HCT116 (cell line): Measurements from ENCODE around the gene RHBDF1. TPM values are rescaled to one million over a fixed set of nuclear protein-coding genes. Genes with fewer than 3 reads are reported as not detected.

Experiments used
- ATAC-seq: fragments of 200-7000 bp; cut with Tn5 transposase; 2 replicates; pipeline ENCODE4 v1.9.1; 2020; ENCODE audit warnings: mild to moderate bottlenecking, moderate library complexity
- BruUV-seq: library from RNA; stranded (reverse); fragments of 400-500 nt; replicated peaks from 2 replicates; lab custom pipeline; 2021; lab: Mats Ljungman, UMichigan
- CTCF ChIA-PET: fragments of 300-600 bp; sonication (Branson Sonifier 250); formaldehyde crosslinking; loops from one replicate; lab custom pipeline; 2021; ENCODE audit warnings: antibody characterized with exemption; lab: Charles Lee
- POLR2A ChIA-PET: fragments of 300-600, 350-600 bp; sonication (Branson Sonifier 250); formaldehyde crosslinking; loops from one replicate; lab custom pipeline; 2021; ENCODE audit warnings: antibody characterized with exemption; lab: Charles Lee
- RAD21 ChIA-PET, 2 experiments: fragments of 300-600 bp; sonication (Branson Sonifier 250); formaldehyde crosslinking; loops; one replicate each; lab custom pipeline; 2023; ENCODE audit warnings: low total read pairs in 2 of 2; ENCODE audit not compliant: uncharacterized antibody in 2 of 2, unreplicated experiment in 2 of 2, low non-redundant PET in 1 of 2; lab: Charles Lee
- DNase-seq: peaks from one replicate; pipeline ENCODE4 v3.0.0-alpha.2; 2010; ENCODE audit warnings: low read depth, low spot score
- H2AFZ ChIP-seq: fragments of 200-600 bp; shearing (Covaris generic), sonication (generic); 2 replicates; pipeline ENCODE4 v1.6.1; 2017; ENCODE audit warnings: low read depth, mixed run types, mixed read lengths, antibody characterized with exemption, low read length; ENCODE audit not compliant: poor library complexity, severe bottlenecking
- H3K27ac ChIP-seq: 2 replicates; pipeline ENCODE4 v1.5.1; 2012; ENCODE audit warnings: low read depth, low read length
- H3K27me3 ChIP-seq: fragments of 200-600 bp; sonication (generic); 2 replicates; pipeline ENCODE4 v1.6.1; 2016; ENCODE audit warnings: mixed run types, low read length, mixed read lengths; ENCODE audit not compliant: insufficient read depth
- H3K36me3 ChIP-seq, 2 experiments: fragments of 200-500 bp in 1 of 2; fragments of 200-600 bp in 1 of 2; sonication (Bioruptor generic) in 1 of 2; sonication (generic) in 1 of 2; 2 replicates each; pipeline versions ENCODE4 v1.5.1 to v1.6.1; 2014 to 2016; ENCODE audit warnings: low read length in 2 of 2, inconsistent platforms in 1 of 2, mixed read lengths in 1 of 2, mixed run types in 1 of 2; ENCODE audit not compliant: insufficient read depth in 2 of 2, control insufficient read depth in 1 of 2
- H3K4me1 ChIP-seq, 2 experiments: fragments of 200-600 bp in 1 of 2; sonication (generic) in 1 of 2; 2 replicates each; pipeline versions ENCODE4 v1.5.1 to v1.6.1; 2012 to 2017; ENCODE audit warnings: low read length in 2 of 2, inconsistent platforms in 1 of 2, mild to moderate bottlenecking in 1 of 2, mixed read lengths in 1 of 2, mixed run types in 1 of 2, moderate library complexity in 1 of 2; ENCODE audit not compliant: insufficient read depth in 2 of 2, control insufficient read depth in 1 of 2
- H3K4me2 ChIP-seq: fragments of 200-600 bp; sonication (generic); 2 replicates; pipeline ENCODE4 v1.6.1; 2017; ENCODE audit warnings: mixed run types, low read length, mixed read lengths
- H3K4me3 ChIP-seq, 2 experiments: fragments of 200-600 bp in 1 of 2; sonication (generic) in 1 of 2; replicated peaks in 1 of 2; 2 replicates each; pipeline ENCODE4 v1.5.1; 2011 to 2016; ENCODE audit warnings: low read length in 2 of 2, control low read depth in 1 of 2, low read depth in 1 of 2, mild to moderate bottlenecking in 1 of 2, mixed read lengths in 1 of 2, mixed run types in 1 of 2
- H3K79me2 ChIP-seq: fragments of 200-600 bp; sonication (generic); 2 replicates; pipeline ENCODE4 v1.6.1; 2017; ENCODE audit warnings: mild to moderate bottlenecking, mixed run types, low read length, moderate library complexity, mixed read lengths; ENCODE audit not compliant: insufficient read depth
- H3K9ac ChIP-seq: fragments of 200-600 bp; sonication (generic); 2 replicates; pipeline ENCODE4 v1.6.1; 2016; ENCODE audit warnings: low read length, mixed read lengths
- H3K9me2 ChIP-seq: fragments of 200-600 bp; sonication (generic), shearing (Covaris generic); 2 replicates; pipeline ENCODE4 v1.6.1; 2017; ENCODE audit warnings: mixed run types, mild to moderate bottlenecking, moderate library complexity; ENCODE audit not compliant: insufficient read depth
- H3K9me3 ChIP-seq, 2 experiments: fragments of 200-500 bp in 1 of 2; fragments of 200-600 bp in 1 of 2; sonication (Bioruptor generic) in 1 of 2; sonication (generic) in 1 of 2; 2 replicates each; pipeline ENCODE4 v1.6.1; 2014 to 2017; ENCODE audit warnings: low read length in 2 of 2, mixed read lengths in 2 of 2, inconsistent platforms in 1 of 2, low read depth in 1 of 2, mild to moderate bottlenecking in 1 of 2, mixed run types in 1 of 2, moderate library complexity in 1 of 2; ENCODE audit not compliant: control insufficient read depth in 1 of 2, insufficient read depth in 1 of 2
- H4K20me1 ChIP-seq: fragments of 200-600 bp; sonication (generic), shearing (Covaris generic); 2 replicates; pipeline ENCODE4 v1.6.1; 2017; ENCODE audit warnings: mixed run types, mild to moderate bottlenecking, moderate library complexity; ENCODE audit not compliant: insufficient read depth
- ELF1 ChIP-seq: IDR thresholded peaks from 2 replicates; pipeline ENCODE4 v1.6.1; 2012; ENCODE audit warnings: low read depth, borderline replicate concordance
- EZH2phosphoT487 ChIP-seq: fragments of 200-600 bp; IDR thresholded peaks from 2 replicates; pipeline ENCODE4 v1.6.1; 2018; ENCODE audit warnings: antibody characterized with exemption, borderline replicate concordance
- FOSL1 ChIP-seq: IDR thresholded peaks from 2 replicates; pipeline ENCODE4 v1.6.1; 2012; ENCODE audit warnings: low read depth
- JUND ChIP-seq: IDR thresholded peaks from 2 replicates; pipeline ENCODE4 v1.6.1; 2012
- MAX ChIP-seq: IDR thresholded peaks from 2 replicates; pipeline ENCODE4 v1.6.1; 2012
- POLR2A ChIP-seq: IDR thresholded peaks from 2 replicates; pipeline ENCODE4 v1.7.0; 2011; ENCODE audit warnings: borderline replicate concordance; ENCODE audit not compliant: insufficient read depth, insufficient read length; ENCODE audit errors: extremely low read depth
- REST ChIP-seq: IDR thresholded peaks from 2 replicates; pipeline ENCODE4 v1.6.1; 2012; ENCODE audit warnings: low read depth
- SIN3A ChIP-seq: IDR thresholded peaks from 2 replicates; pipeline ENCODE4 v1.6.1; 2012; ENCODE audit warnings: low read depth
- TCF7L2 ChIP-seq: IDR thresholded peaks from 2 replicates; pipeline ENCODE4 v1.7.0; 2011; ENCODE audit warnings: borderline replicate concordance, inconsistent platforms; ENCODE audit not compliant: insufficient read depth, insufficient read length; ENCODE audit errors: extremely low read depth
- ZFX ChIP-seq: fragments of 450-650 bp; IDR thresholded peaks from 2 replicates; pipeline ENCODE4 v1.6.1; 2017
- ZNF274 ChIP-seq: fragments of 200-500 bp; sonication (Bioruptor generic); IDR thresholded peaks from 2 replicates; pipeline ENCODE4 v1.6.1; 2014; ENCODE audit warnings: mild to moderate bottlenecking, low read depth, low read length, inconsistent platforms
- intact Hi-C: fragments of 100-400 bp; cut with micrococcal nuclease; formaldehyde crosslinking; loops from 2 replicates; pipeline ENCODE4 v1.10.0; 2022
- total RNA-seq: library from RNA; stranded (reverse); gene quantifications from one replicate; pipeline ENCODE4 v1.2.1, GENCODE V29; 2021; ENCODE audit not compliant: unreplicated experiment
- TF ChIP-seq, protein P1 (sequence below), 3 experiments: fragments of 200-600 bp in 1 of 3; sonication (generic) in 1 of 3; IDR thresholded peaks in 2 of 3; conservative IDR thresholded peaks in 1 of 3; 2 replicates each; pipeline ENCODE4 v1.5.1; 2012 to 2017; ENCODE audit warnings: low read depth in 2 of 3, low read length in 2 of 3, antibody characterized with exemption in 1 of 3, borderline replicate concordance in 1 of 3, control low read depth in 1 of 3, mild to moderate bottlenecking in 1 of 3, mixed read lengths in 1 of 3, mixed run types in 1 of 3, moderate library complexity in 1 of 3; ENCODE audit not compliant: insufficient read depth in 1 of 3

RHBDF1 gene
- total RNA-seq, 1 experiment from 2014 or later: 19.8 TPM

DNA sequence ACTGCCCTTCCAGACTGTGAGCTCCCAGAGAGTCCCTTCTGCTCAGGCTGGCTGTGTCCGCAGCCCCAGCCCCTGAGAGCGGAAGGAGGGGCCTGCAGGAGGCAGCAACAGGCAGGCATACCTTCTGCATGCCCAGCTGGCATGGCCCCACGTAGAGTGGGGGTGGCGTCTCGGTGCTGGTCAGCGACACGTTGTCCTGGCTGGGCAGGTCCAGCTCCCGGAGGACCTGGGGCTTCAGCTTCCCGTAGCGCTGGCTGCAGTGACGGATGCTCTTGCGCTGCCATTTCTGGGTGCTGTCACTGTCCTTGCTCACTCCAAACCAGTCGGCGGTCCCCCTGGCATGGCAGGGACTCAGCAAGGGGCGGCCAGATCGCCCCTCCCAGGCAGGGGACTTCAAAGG, 9.0 kb downstream of the RHBDF1 start:
- intact Hi-C loops: no loop called here
- no peak overlapping the region for H3K4me2 ChIP-seq
- CTCF ChIA-PET: no interaction called here

More for the DNA sequence above, 9.0 kb downstream of the RHBDF1 start:
- ChIA-PET RAD21 (no interaction called here), POLR2A (interaction anchor here (1.3 kb wide), 1 partner anchor 10 kb away, joined by 3 read pairs; the partner anchor contains the start of genes POLR3K and SNRNP25)
- no peak for ATAC-seq
- Histone ChIP-seq H2AFZ (no peak overlapping the region), H3K27ac (no peak overlapping the region), H3K4me3 (no peak overlapping the region), H3K9ac (no peak overlapping the region), H4K20me1 (no peaks in the 10 kb centered on the region), H3K9me3 (no peaks in the 10 kb centered on the region), H3K9me2 (no peaks in the 10 kb centered on the region), H3K27me3 (no peaks in the 10 kb centered on the region), H3K79me2 (no peaks in the 10 kb centered on the region), H3K4me1 (peaks cover 0 to 3% of the 10 kb centered on the region in 2 experiments; a peak in 1 of 4 replicates), H3K36me3 (no peaks in the 10 kb centered on the region)
- no peak for DNase-seq
- BruUV-seq: no TSS peak
- no peak for TF ChIP-seq EZH2phosphoT487
- TF ChIP-seq, protein P1, sequence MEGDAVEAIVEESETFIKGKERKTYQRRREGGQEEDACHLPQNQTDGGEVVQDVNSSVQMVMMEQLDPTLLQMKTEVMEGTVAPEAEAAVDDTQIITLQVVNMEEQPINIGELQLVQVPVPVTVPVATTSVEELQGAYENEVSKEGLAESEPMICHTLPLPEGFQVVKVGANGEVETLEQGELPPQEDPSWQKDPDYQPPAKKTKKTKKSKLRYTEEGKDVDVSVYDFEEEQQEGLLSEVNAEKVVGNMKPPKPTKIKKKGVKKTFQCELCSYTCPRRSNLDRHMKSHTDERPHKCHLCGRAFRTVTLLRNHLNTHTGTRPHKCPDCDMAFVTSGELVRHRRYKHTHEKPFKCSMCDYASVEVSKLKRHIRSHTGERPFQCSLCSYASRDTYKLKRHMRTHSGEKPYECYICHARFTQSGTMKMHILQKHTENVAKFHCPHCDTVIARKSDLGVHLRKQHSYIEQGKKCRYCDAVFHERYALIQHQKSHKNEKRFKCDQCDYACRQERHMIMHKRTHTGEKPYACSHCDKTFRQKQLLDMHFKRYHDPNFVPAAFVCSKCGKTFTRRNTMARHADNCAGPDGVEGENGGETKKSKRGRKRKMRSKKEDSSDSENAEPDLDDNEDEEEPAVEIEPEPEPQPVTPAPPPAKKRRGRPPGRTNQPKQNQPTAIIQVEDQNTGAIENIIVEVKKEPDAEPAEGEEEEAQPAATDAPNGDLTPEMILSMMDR (IDR thresholded peaks at IDR 0.05 in 2 of 3, conservative IDR thresholded peaks at IDR 0.05 in 1 of 3; ENCODE audit: borderline replicate concordance in 1 of 3, insufficient read depth in 1 of 3, low read depth in 2 of 3, low read length in 2 of 3): no peak
- no peak for TF ChIP-seq POLR2A
- no peak for TF ChIP-seq ZNF274
- TF ChIP-seq TCF7L2: no peak
- no peak for TF ChIP-seq MAX
- TF ChIP-seq ZFX: no peak
- TF ChIP-seq JUND: no peak
- no peak for TF ChIP-seq REST
- no peak for TF ChIP-seq SIN3A
- TF ChIP-seq FOSL1: no peak
- no peak for TF ChIP-seq ELF1
